IPS-18a (cell line): ENCODE measurements around the gene CMYA5.
"Not testable (repeated sequence)": the region's sequence is repeated elsewhere in the genome, so short reads cannot be mapped to it uniquely, and the experiment has no call there.

Experiments
- H3K27ac ChIP-seq: one replicate; pipeline ENCODE4 v1.5.1; 2013; ENCODE audit warnings: low read length
- H3K27me3 ChIP-seq: one replicate; pipeline ENCODE4 v1.6.1; 2013; ENCODE audit warnings: mild to moderate bottlenecking, low read length; ENCODE audit not compliant: control insufficient read depth, insufficient read depth
- H3K36me3 ChIP-seq: one replicate; pipeline ENCODE4 v1.6.1; 2013; ENCODE audit warnings: low read depth, low read length; ENCODE audit not compliant: control insufficient read depth
- H3K4me1 ChIP-seq: one replicate; pipeline ENCODE4 v1.6.1; 2013; ENCODE audit warnings: low read depth, low read length; ENCODE audit not compliant: control insufficient read depth
- H3K4me3 ChIP-seq: one replicate; pipeline ENCODE4 v1.5.1; 2013; ENCODE audit warnings: low read length
- H3K9ac ChIP-seq: one replicate; pipeline ENCODE4 v1.6.1; 2013; ENCODE audit warnings: mild to moderate bottlenecking, low read length, moderate library complexity
- H3K9me3 ChIP-seq: one replicate; pipeline ENCODE4 v1.6.1; 2013; ENCODE audit warnings: low read depth, low read length; ENCODE audit not compliant: control insufficient read depth

Gene CMYA5

GRCh38 chr5:79774855-79775237 lies 85.2 kb downstream of the CMYA5 start:
- Histone ChIP-seq H3K27me3 (no peaks in the 10 kb centered on the region), H3K36me3 (no peaks in the 10 kb centered on the region), H3K27ac (no peak overlapping the region)

GRCh38 chr5:79784741-79785140 lies 95.1 kb downstream of the CMYA5 start:
- H3K27me3 ChIP-seq, H3K4me1 ChIP-seq, H3K27ac ChIP-seq, H3K9me3 ChIP-seq, H3K36me3 ChIP-seq: not testable (repeated sequence)
- Histone ChIP-seq H3K4me3 (peak overlapping the region; percentile 52), H3K9ac (peak overlapping the region; percentile 68)

More at GRCh38 chr5:79774855-79775237, 85.2 kb downstream of the CMYA5 start:
- H3K4me3 ChIP-seq: no peak overlapping the region
- no peaks in the 10 kb centered on the region for H3K9me3 ChIP-seq
- peaks cover 6% of the 10 kb centered on the region for H3K4me1 ChIP-seq
- H3K9ac ChIP-seq: no peak overlapping the region

GRCh38 chr5:79785983-79786382 lies 96.3 kb downstream of the CMYA5 start:
- H3K9me3 ChIP-seq: no peaks in the 10 kb centered on the region
- no peak overlapping the region for H3K9ac ChIP-seq
- no peaks in the 10 kb centered on the region for H3K36me3 ChIP-seq
- H3K27ac ChIP-seq: no peak overlapping the region
- H3K27me3 ChIP-seq: no peaks in the 10 kb centered on the region
- H3K4me1 ChIP-seq: no peaks in the 10 kb centered on the region
- H3K4me3 ChIP-seq: no peak overlapping the region

GRCh38 chr5:79787448-79787847 lies 97.8 kb downstream of the CMYA5 start:
- H3K4me3 ChIP-seq: no peak overlapping the region
- H3K36me3 ChIP-seq: no peaks in the 10 kb centered on the region
- H3K9ac ChIP-seq: no peak overlapping the region
- H3K9me3 ChIP-seq: no peaks in the 10 kb centered on the region
- H3K27me3 ChIP-seq: no peaks in the 10 kb centered on the region
- H3K4me1 ChIP-seq: no peaks in the 10 kb centered on the region
- no peak overlapping the region for H3K27ac ChIP-seq

- H3K27ac ChIP-seq: no peak overlapping the region
- H3K27me3 ChIP-seq: no peaks in the 10 kb centered on the region
- no peak overlapping the region for H3K9ac ChIP-seq
- no peaks in the 10 kb centered on the region for H3K4me1 ChIP-seq
- no peak overlapping the region for H3K4me3 ChIP-seq
- H3K36me3 ChIP-seq: no peaks in the 10 kb centered on the region
- H3K9me3 ChIP-seq: no peaks in the 10 kb centered on the region
Observed at GRCh38 chr5:79791843-79792242, 102.2 kb downstream of the CMYA5 start.

- Histone ChIP-seq H3K27me3 (no peaks in the 10 kb centered on the region), H3K4me1 (no peaks in the 10 kb centered on the region), H3K9ac (no peak overlapping the region), H3K27ac (no peak overlapping the region), H3K36me3 (no peaks in the 10 kb centered on the region), H3K9me3 (no peaks in the 10 kb centered on the region), H3K4me3 (no peak overlapping the region)
Observed at GRCh38 chr5:79792463-79792862, 102.8 kb downstream of the CMYA5 start.

GRCh38 chr5:79793304-79793703 lies 103.7 kb downstream of the CMYA5 start:
- Histone ChIP-seq H3K9me3 (no peaks in the 10 kb centered on the region), H3K27ac (no peak overlapping the region), H3K9ac (no peak overlapping the region), H3K4me1 (no peaks in the 10 kb centered on the region), H3K4me3 (no peak overlapping the region), H3K36me3 (no peaks in the 10 kb centered on the region), H3K27me3 (no peaks in the 10 kb centered on the region)

GRCh38 chr5:79793722-79794121 lies 104.1 kb downstream of the CMYA5 start:
- H3K27ac ChIP-seq: no peak overlapping the region
- H3K9me3 ChIP-seq: no peaks in the 10 kb centered on the region
- H3K36me3 ChIP-seq: no peaks in the 10 kb centered on the region
- H3K27me3 ChIP-seq: no peaks in the 10 kb centered on the region
- H3K9ac ChIP-seq: no peak overlapping the region
- no peaks in the 10 kb centered on the region for H3K4me1 ChIP-seq
- no peak overlapping the region for H3K4me3 ChIP-seq

GRCh38 chr5:79794347-79794746 lies 104.7 kb downstream of the CMYA5 start:
- no peaks in the 10 kb centered on the region for H3K27me3 ChIP-seq
- H3K4me3 ChIP-seq: no peak overlapping the region
- H3K27ac ChIP-seq: no peak overlapping the region
- no peaks in the 10 kb centered on the region for H3K4me1 ChIP-seq
- no peaks in the 10 kb centered on the region for H3K9me3 ChIP-seq
- no peaks in the 10 kb centered on the region for H3K36me3 ChIP-seq
- no peak overlapping the region for H3K9ac ChIP-seq

- H3K27ac ChIP-seq: no peak overlapping the region
- no peaks in the 10 kb centered on the region for H3K27me3 ChIP-seq
- no peaks in the 10 kb centered on the region for H3K4me1 ChIP-seq
- no peaks in the 10 kb centered on the region for H3K9me3 ChIP-seq
- H3K4me3 ChIP-seq: no peak overlapping the region
- H3K36me3 ChIP-seq: no peaks in the 10 kb centered on the region
- H3K9ac ChIP-seq: no peak overlapping the region
Observed at GRCh38 chr5:79795764-79796398, 106.2 kb downstream of the CMYA5 start.

- Histone ChIP-seq H3K27ac (no peak overlapping the region), H3K4me1 (no peaks in the 10 kb centered on the region), H3K27me3 (no peaks in the 10 kb centered on the region), H3K9me3 (no peaks in the 10 kb centered on the region), H3K36me3 (no peaks in the 10 kb centered on the region), H3K4me3 (no peak overlapping the region), H3K9ac (no peak overlapping the region)
Observed at GRCh38 chr5:79798893-79799590, 109.4 kb downstream of the CMYA5 start.
